ENCODE results near the gene SLC30A4. TPM values are rescaled to one million over a fixed set of nuclear protein-coding genes. Genes with fewer than 3 reads are reported as not detected.
"Not testable (repeated sequence)": the region's sequence is repeated elsewhere in the genome, so short reads cannot be mapped to it uniquely, and the experiment has no call there.

Gene SLC30A4
- total RNA-seq, 2 donors from 2014 or later, result 3.6 to 4.3 TPM

- no peaks in the 10 kb centered on the region for H3K36me3 Mint-ChIP-seq (ENCODE audit: insufficient read depth in 2 of 2)
Observed at GRCh38 chr15:45535486-45536042, 13.0 kb upstream of the SLC30A4 start.

GRCh38 chr15:45534821-45535220, 12.3 kb upstream of the SLC30A4 start:
- Mint-ChIP-seq H3K4me3 (no peak overlapping the region), H3K27ac (no peak overlapping the region), H3K36me3 (ENCODE audit: insufficient read depth in 2 of 2) (no peaks in the 10 kb centered on the region), H3K9me3 (no peaks in the 10 kb centered on the region), H3K4me1 (ENCODE audit: low read depth) (no peaks in the 10 kb centered on the region), H3K27me3 (ENCODE audit: low read depth) (no peaks in the 10 kb centered on the region)
- no peak for DNase-seq
- no peak for ATAC-seq (replicated peaks in 1 of 2)

More at GRCh38 chr15:45535486-45536042, 13.0 kb upstream of the SLC30A4 start:
- Mint-ChIP-seq H3K27me3 (ENCODE audit: low read depth) (no peaks in the 10 kb centered on the region), H3K4me3 (no peak overlapping the region), H3K27ac (no peak overlapping the region), H3K9me3 (no peaks in the 10 kb centered on the region), H3K4me1 (ENCODE audit: low read depth) (no peaks in the 10 kb centered on the region)
- ATAC-seq (replicated peaks in 1 of 2) (no peak), DNase-seq (no peak)

GRCh38 chr15:45532892-45533291, 10.3 kb upstream of the SLC30A4 start:
- H3K36me3 Mint-ChIP-seq (ENCODE audit: insufficient read depth in 2 of 2); H3K9me3 Mint-ChIP-seq; ATAC-seq (replicated peaks in 1 of 2); H3K27ac Mint-ChIP-seq; DNase-seq; H3K4me1 Mint-ChIP-seq (ENCODE audit: low read depth); H3K4me3 Mint-ChIP-seq; H3K27me3 Mint-ChIP-seq (ENCODE audit: low read depth): not testable (repeated sequence)

GRCh38 chr15:45529613-45530012, 7.1 kb upstream of the SLC30A4 start:
- Mint-ChIP-seq H3K27ac (no peak overlapping the region), H3K9me3 (no peaks in the 10 kb centered on the region), H3K27me3 (ENCODE audit: low read depth) (peaks cover 5% of the 10 kb centered on the region), H3K4me3 (no peak overlapping the region), H3K4me1 (ENCODE audit: low read depth) (peaks cover 5% of the 10 kb centered on the region), H3K36me3 (ENCODE audit: insufficient read depth in 2 of 2) (no peaks in the 10 kb centered on the region)
- ATAC-seq (replicated peaks in 1 of 2), result no peak
- no peak for DNase-seq

GRCh38 chr15:45527086-45527485, 4.5 kb upstream of the SLC30A4 start:
- ATAC-seq (replicated peaks in 1 of 2) (no peak), DNase-seq (no peak)
- Mint-ChIP-seq H3K4me1 (ENCODE audit: low read depth) (peaks cover 10% of the 10 kb centered on the region), H3K27ac (no peak overlapping the region), H3K27me3 (ENCODE audit: low read depth) (peaks cover 12% of the 10 kb centered on the region), H3K4me3 (no peak overlapping the region), H3K36me3 (ENCODE audit: insufficient read depth in 2 of 2) (peaks cover 0 to 2% of the 10 kb centered on the region in 2 donors), H3K9me3 (no peaks in the 10 kb centered on the region)

- Mint-ChIP-seq H3K4me3 (peak overlapping the region; percentile 81 to 86), H3K27ac (peak overlapping the region; percentile 87)
Observed at GRCh38 chr15:45523166-45523460, 558 bp upstream of the SLC30A4 start.

GRCh38 chr15:45521596-45522327, 793 bp downstream of the SLC30A4 start:
- peak overlapping the region; percentile 83 for H3K27ac Mint-ChIP-seq
- peaks cover 12% of the 10 kb centered on the region for H3K27me3 Mint-ChIP-seq (ENCODE audit: low read depth)
- H3K9me3 Mint-ChIP-seq, result no peaks in the 10 kb centered on the region
- H3K4me1 Mint-ChIP-seq (ENCODE audit: low read depth), result peaks cover 22% of the 10 kb centered on the region
- peaks cover 5% of the 10 kb centered on the region in 2 donors for H3K36me3 Mint-ChIP-seq (ENCODE audit: insufficient read depth in 2 of 2)
- ATAC-seq (replicated peaks in 1 of 2) (peak in 1 of 2 donors; percentile 4), DNase-seq (no peak)
- H3K4me3 Mint-ChIP-seq, result peak overlapping the region; percentile 86 to 97

More at GRCh38 chr15:45523166-45523460, 558 bp upstream of the SLC30A4 start:
- ATAC-seq (replicated peaks in 1 of 2) (no peak), DNase-seq (no peak)
- Mint-ChIP-seq H3K4me1 (ENCODE audit: low read depth) (peaks cover 22% of the 10 kb centered on the region), H3K9me3 (no peaks in the 10 kb centered on the region), H3K27me3 (ENCODE audit: low read depth) (peaks cover 12% of the 10 kb centered on the region), H3K36me3 (ENCODE audit: insufficient read depth in 2 of 2) (peaks cover 5% of the 10 kb centered on the region in 2 donors)

- Mint-ChIP-seq H3K27ac (no peak overlapping the region), H3K4me3 (no peak overlapping the region), H3K27me3 (ENCODE audit: low read depth) (no peaks in the 10 kb centered on the region), H3K9me3 (no peaks in the 10 kb centered on the region), H3K36me3 (ENCODE audit: insufficient read depth in 2 of 2) (no peaks in the 10 kb centered on the region), H3K4me1 (ENCODE audit: low read depth) (no peaks in the 10 kb centered on the region)
- no peak for ATAC-seq (replicated peaks in 1 of 2)
- no peak for DNase-seq
Observed at GRCh38 chr15:45510758-45511280, 11.7 kb downstream of the SLC30A4 start.

- H3K4me1 Mint-ChIP-seq (ENCODE audit: low read depth); ATAC-seq (replicated peaks in 1 of 2); H3K27ac Mint-ChIP-seq; H3K9me3 Mint-ChIP-seq; H3K4me3 Mint-ChIP-seq; DNase-seq; H3K27me3 Mint-ChIP-seq (ENCODE audit: low read depth); H3K36me3 Mint-ChIP-seq (ENCODE audit: insufficient read depth in 2 of 2): not testable (repeated sequence)
Observed at GRCh38 chr15:45507143-45507542, 15.4 kb downstream of the SLC30A4 start.

- Mint-ChIP-seq H3K4me3 (no peak overlapping the region), H3K27ac (no peak overlapping the region), H3K27me3 (ENCODE audit: low read depth) (no peaks in the 10 kb centered on the region), H3K36me3 (ENCODE audit: insufficient read depth in 2 of 2) (no peaks in the 10 kb centered on the region), H3K4me1 (ENCODE audit: low read depth) (no peaks in the 10 kb centered on the region), H3K9me3 (no peaks in the 10 kb centered on the region)
- DNase-seq (no peak), ATAC-seq (replicated peaks in 1 of 2) (no peak)
Observed at GRCh38 chr15:45499426-45499825, 23.1 kb downstream of the SLC30A4 start.

- H3K36me3 Mint-ChIP-seq (ENCODE audit: insufficient read depth in 2 of 2), result no peaks in the 10 kb centered on the region
- H3K9me3 Mint-ChIP-seq, result no peaks in the 10 kb centered on the region
- H3K4me3 Mint-ChIP-seq, result no peak overlapping the region
- DNase-seq (no peak), ATAC-seq (replicated peaks in 1 of 2) (no peak)
- H3K4me1 Mint-ChIP-seq (ENCODE audit: low read depth), result no peaks in the 10 kb centered on the region
- H3K27me3 Mint-ChIP-seq (ENCODE audit: low read depth), result no peaks in the 10 kb centered on the region
- H3K27ac Mint-ChIP-seq, result no peak overlapping the region
Observed at GRCh38 chr15:45498701-45499100, 23.9 kb downstream of the SLC30A4 start.

GRCh38 chr15:45497261-45497660, 25.3 kb downstream of the SLC30A4 start:
- ATAC-seq (replicated peaks in 1 of 2) (no peak), DNase-seq (no peak)
- no peak overlapping the region for H3K4me3 Mint-ChIP-seq
- no peaks in the 10 kb centered on the region for H3K4me1 Mint-ChIP-seq (ENCODE audit: low read depth)
- no peaks in the 10 kb centered on the region for H3K36me3 Mint-ChIP-seq (ENCODE audit: insufficient read depth in 2 of 2)
- no peaks in the 10 kb centered on the region for H3K27me3 Mint-ChIP-seq (ENCODE audit: low read depth)
- no peak overlapping the region for H3K27ac Mint-ChIP-seq
- no peaks in the 10 kb centered on the region for H3K9me3 Mint-ChIP-seq

- Mint-ChIP-seq H3K27ac (no peak overlapping the region), H3K9me3 (no peaks in the 10 kb centered on the region), H3K27me3 (ENCODE audit: low read depth) (no peaks in the 10 kb centered on the region), H3K4me3 (no peak overlapping the region), H3K4me1 (ENCODE audit: low read depth) (no peaks in the 10 kb centered on the region), H3K36me3 (ENCODE audit: insufficient read depth in 2 of 2) (no peaks in the 10 kb centered on the region)
- DNase-seq (no peak), ATAC-seq (replicated peaks in 1 of 2) (no peak)
Observed at GRCh38 chr15:45496658-45497057, 25.9 kb downstream of the SLC30A4 start.

GRCh38 chr15:45495588-45495987, 27.0 kb downstream of the SLC30A4 start:
- Mint-ChIP-seq H3K27me3 (ENCODE audit: low read depth) (no peaks in the 10 kb centered on the region), H3K9me3 (no peaks in the 10 kb centered on the region), H3K4me1 (ENCODE audit: low read depth) (no peaks in the 10 kb centered on the region), H3K36me3 (ENCODE audit: insufficient read depth in 2 of 2) (no peaks in the 10 kb centered on the region), H3K4me3 (no peak overlapping the region), H3K27ac (no peak overlapping the region)
- no peak for DNase-seq
- no peak for ATAC-seq (replicated peaks in 1 of 2)
